OCI-LY3 (cell line): ENCODE results near the gene XRCC3.

Source experiments
- CTCF ChIP-seq: fragments of 200-600, 300-600 bp; sonication (generic); IDR thresholded peaks from 2 replicates; pipeline ENCODE4 v1.5.1; 2014; ENCODE audit warnings: antibody characterized with exemption, low read length, low read depth
- EZH2phosphoT487 ChIP-seq: fragments of 200-600 bp; shearing (Covaris generic); IDR thresholded peaks from 2 replicates; pipeline ENCODE4 v1.6.1; 2018; ENCODE audit warnings: antibody characterized with exemption, mixed run types, low read depth

- no peak for TF ChIP-seq EZH2phosphoT487
- TF ChIP-seq CTCF = no peak
Measured at GRCh38 chr14:103688441-103688840, 26.8 kb downstream of the XRCC3 start.
